CD4-positive, CD25-positive, alpha-beta regulatory T cell (primary cell): ENCODE data around the gene FAM181A. TPM values are rescaled to one million over a fixed set of nuclear protein-coding genes. Genes with fewer than 3 reads are reported as not detected.

Experiments
- ATAC-seq, 2 donors: fragments of 150-1000 bp; cut with Tn5 transposase; one replicate each; pipeline ENCODE4 v1.10.0; 2021; ENCODE audit warnings: low read depth in 2 of 2, moderate number of reproducible peaks in 2 of 2, moderate library complexity in 1 of 2
- DNase-seq, 3 donors: peaks; one replicate each; pipeline versions ENCODE4 v3.0.0 to v3.0.0-alpha.2; 2012 to 2022; ENCODE audit warnings: mixed read lengths in 1 of 3
- H3K27ac ChIP-seq: one replicate; pipeline ENCODE4 v1.7.0; 2013; ENCODE audit warnings: mild to moderate bottlenecking, low read length; ENCODE audit not compliant: insufficient read depth, poor library complexity, severe bottlenecking
- H3K27me3 ChIP-seq: one replicate; pipeline ENCODE4 v1.7.0; 2013; ENCODE audit warnings: low read length; ENCODE audit not compliant: control insufficient read depth, insufficient read depth
- H3K36me3 ChIP-seq: one replicate; pipeline ENCODE4 v1.7.0; 2013; ENCODE audit warnings: mild to moderate bottlenecking, low read length, moderate library complexity; ENCODE audit not compliant: control insufficient read depth, insufficient read depth
- H3K4me1 ChIP-seq: 2 replicates; pipeline ENCODE4 v1.7.0; 2013; ENCODE audit warnings: mild to moderate bottlenecking, low read length; ENCODE audit not compliant: insufficient read depth, control insufficient read depth, poor library complexity, severe bottlenecking
- H3K4me3 ChIP-seq: one replicate; pipeline ENCODE4 v1.7.0; 2013; ENCODE audit warnings: low read depth, mild to moderate bottlenecking, low read length, moderate library complexity
- H3K9me3 ChIP-seq, 2 experiments: 1 replicate in 1 of 2; 2 replicates in 1 of 2; pipeline ENCODE4 v1.7.0; 2013; ENCODE audit warnings: low read length in 2 of 2, mild to moderate bottlenecking in 1 of 2, moderate library complexity in 1 of 2; ENCODE audit not compliant: control insufficient read depth in 2 of 2
- H3K27ac Mint-ChIP-seq, 3 donors: one replicate each; pipeline ENCODE4 v1.8.0; 2020 to 2022; ENCODE audit warnings: mild to moderate bottlenecking in 3 of 3, mixed read lengths in 3 of 3, moderate library complexity in 2 of 3
- H3K27me3 Mint-ChIP-seq: one replicate; pipeline ENCODE4 v1.8.0; 2022; ENCODE audit warnings: mild to moderate bottlenecking, mixed read lengths
- H3K36me3 Mint-ChIP-seq: one replicate; pipeline ENCODE4 v1.8.0; 2020; ENCODE audit warnings: mixed read lengths
- H3K4me1 Mint-ChIP-seq, 4 donors: one replicate each; pipeline ENCODE4 v1.8.0; 2020 to 2022; ENCODE audit warnings: mixed read lengths in 4 of 4, mild to moderate bottlenecking in 1 of 4
- H3K4me3 Mint-ChIP-seq, 4 donors: one replicate each; pipeline ENCODE4 v1.8.0; 2020 to 2022; ENCODE audit warnings: mild to moderate bottlenecking in 4 of 4, mixed read lengths in 4 of 4, moderate library complexity in 3 of 4
- H3K9me3 Mint-ChIP-seq, 7 donors: one replicate each; pipeline ENCODE4 v1.8.0; 2020 to 2022; ENCODE audit warnings: mixed read lengths in 7 of 7, mild to moderate bottlenecking in 3 of 7, moderate library complexity in 2 of 7
- polyA plus RNA-seq, 4 donors: library from polyadenylated mRNA; unstranded; fragments of 300-500 nt; fragmentation: Illumina TruSeq; gene quantifications; one replicate each; pipeline ENCODE4 v1.2.3, GENCODE V29; 2021
- total RNA-seq: library from RNA; stranded (reverse); gene quantifications from one replicate; pipeline ENCODE4 v1.2.3, GENCODE V29; 2022

Gene FAM181A
- total and polyA plus RNA-seq, 5 donors from 2014 or later: not detected

GRCh38 chr14:93898081-93898611 lies 29.0 kb upstream of the FAM181A start:
- Histone ChIP-seq H3K27me3 (peaks cover 2% of the 10 kb centered on the region), H3K4me3 (no peak overlapping the region), H3K36me3 (no peaks in the 10 kb centered on the region), H3K27ac (no peak overlapping the region), H3K4me1 (no peaks in the 10 kb centered on the region), H3K9me3 (no peaks in the 10 kb centered on the region)
- Mint-ChIP-seq H3K4me1 (peaks cover 0 to 2% (median 0%) of the 10 kb centered on the region in 4 donors), H3K27me3 (peaks cover 14% of the 10 kb centered on the region), H3K9me3 (peaks cover 0 to 4% (median 0%) of the 10 kb centered on the region in 7 donors), H3K27ac (no peak overlapping the region), H3K4me3 (no peak overlapping the region), H3K36me3 (no peaks in the 10 kb centered on the region)
- DNase-seq (no peak), ATAC-seq (no peak)

GRCh38 chr14:93898731-93899130 lies 28.4 kb upstream of the FAM181A start:
- H3K9me3 Mint-ChIP-seq: peaks cover 0 to 4% (median 0%) of the 10 kb centered on the region in 7 donors
- DNase-seq (no peak), ATAC-seq (no peak)
- H3K4me3 ChIP-seq: no peak overlapping the region
- H3K27ac Mint-ChIP-seq: no peak overlapping the region
- H3K4me3 Mint-ChIP-seq: peak overlapping the region in 1 of 4 donors; percentile 15
- H3K27me3 Mint-ChIP-seq: peaks cover 14% of the 10 kb centered on the region
- peaks cover 0 to 2% (median 0%) of the 10 kb centered on the region in 4 donors for H3K4me1 Mint-ChIP-seq
- H3K36me3 ChIP-seq: no peaks in the 10 kb centered on the region
- peaks cover 2% of the 10 kb centered on the region for H3K27me3 ChIP-seq
- H3K27ac ChIP-seq: no peak overlapping the region
- no peaks in the 10 kb centered on the region for H3K36me3 Mint-ChIP-seq
- H3K4me1 ChIP-seq: no peaks in the 10 kb centered on the region
- H3K9me3 ChIP-seq: no peaks in the 10 kb centered on the region

GRCh38 chr14:93901813-93902212 lies 25.3 kb upstream of the FAM181A start:
- Mint-ChIP-seq H3K27me3 (peaks cover 19% of the 10 kb centered on the region), H3K9me3 (peaks cover 0 to 4% (median 0%) of the 10 kb centered on the region in 7 donors), H3K27ac (no peak overlapping the region), H3K4me1 (peaks cover 0 to 4% (median 2%) of the 10 kb centered on the region in 4 donors), H3K4me3 (no peak overlapping the region), H3K36me3 (no peaks in the 10 kb centered on the region)
- Histone ChIP-seq H3K27me3 (peaks cover 4% of the 10 kb centered on the region), H3K9me3 (no peaks in the 10 kb centered on the region), H3K4me1 (no peaks in the 10 kb centered on the region), H3K36me3 (no peaks in the 10 kb centered on the region), H3K27ac (no peak overlapping the region), H3K4me3 (no peak overlapping the region)
- DNase-seq: no peak
- no peak for ATAC-seq

GRCh38 chr14:93902619-93903307 lies 24.4 kb upstream of the FAM181A start:
- Mint-ChIP-seq H3K9me3 (peaks cover 0 to 2% (median 0%) of the 10 kb centered on the region in 7 donors), H3K4me3 (no peak overlapping the region), H3K27me3 (peaks cover 23% of the 10 kb centered on the region), H3K4me1 (peaks cover 0 to 4% (median 2%) of the 10 kb centered on the region in 4 donors), H3K27ac (no peak overlapping the region), H3K36me3 (no peaks in the 10 kb centered on the region)
- Histone ChIP-seq H3K9me3 (no peaks in the 10 kb centered on the region), H3K36me3 (no peaks in the 10 kb centered on the region), H3K27ac (no peak overlapping the region), H3K27me3 (peaks cover 2% of the 10 kb centered on the region), H3K4me1 (no peaks in the 10 kb centered on the region), H3K4me3 (no peak overlapping the region)
- ATAC-seq (no peak), DNase-seq (no peak)

GRCh38 chr14:93903342-93904184 lies 23.6 kb upstream of the FAM181A start:
- peaks cover 2% of the 10 kb centered on the region for H3K27me3 ChIP-seq
- DNase-seq (no peak), ATAC-seq (no peak)
- no peaks in the 10 kb centered on the region for H3K9me3 ChIP-seq
- Mint-ChIP-seq H3K9me3 (peaks cover 0 to 2% (median 0%) of the 10 kb centered on the region in 7 donors), H3K27ac (no peak overlapping the region), H3K4me1 (peaks cover 0 to 4% (median 2%) of the 10 kb centered on the region in 4 donors), H3K27me3 (peaks cover 23% of the 10 kb centered on the region), H3K36me3 (no peaks in the 10 kb centered on the region), H3K4me3 (no peak overlapping the region)
- H3K4me3 ChIP-seq: no peak overlapping the region
- no peaks in the 10 kb centered on the region for H3K36me3 ChIP-seq
- H3K27ac ChIP-seq: no peak overlapping the region
- H3K4me1 ChIP-seq: no peaks in the 10 kb centered on the region

GRCh38 chr14:93905623-93906022 lies 21.5 kb upstream of the FAM181A start:
- Histone ChIP-seq H3K36me3 (no peaks in the 10 kb centered on the region), H3K27me3 (peaks cover 2% of the 10 kb centered on the region), H3K27ac (no peak overlapping the region), H3K9me3 (no peaks in the 10 kb centered on the region), H3K4me3 (no peak overlapping the region), H3K4me1 (no peaks in the 10 kb centered on the region)
- ATAC-seq (no peak), DNase-seq (no peak)
- peaks cover 0 to 2% (median 0%) of the 10 kb centered on the region in 7 donors for H3K9me3 Mint-ChIP-seq
- H3K4me1 Mint-ChIP-seq: peaks cover 0 to 4% (median 1%) of the 10 kb centered on the region in 4 donors
- no peaks in the 10 kb centered on the region for H3K36me3 Mint-ChIP-seq
- H3K27ac Mint-ChIP-seq: no peak overlapping the region
- H3K4me3 Mint-ChIP-seq: no peak overlapping the region
- H3K27me3 Mint-ChIP-seq: peaks cover 35% of the 10 kb centered on the region

- Mint-ChIP-seq H3K4me1 (peaks cover 0 to 4% (median 1%) of the 10 kb centered on the region in 4 donors), H3K36me3 (no peaks in the 10 kb centered on the region), H3K27ac (no peak overlapping the region), H3K4me3 (no peak overlapping the region), H3K27me3 (peaks cover 31% of the 10 kb centered on the region), H3K9me3 (peaks cover 0 to 1% (median 0%) of the 10 kb centered on the region in 7 donors)
- H3K4me1 ChIP-seq: no peaks in the 10 kb centered on the region
- peaks cover 2% of the 10 kb centered on the region for H3K27me3 ChIP-seq
- DNase-seq (peak; percentile 16 to 70 (median 42)), ATAC-seq (peak in 1 of 2 donors; percentile 47)
- no peak overlapping the region for H3K27ac ChIP-seq
- H3K36me3 ChIP-seq: no peaks in the 10 kb centered on the region
- H3K9me3 ChIP-seq: no peaks in the 10 kb centered on the region
- no peak overlapping the region for H3K4me3 ChIP-seq
These were observed 20.5 kb upstream of the FAM181A start for GRCh38 chr14:93906341-93907329.
